Lung (tissue), 12 donors: Measurements from ENCODE around the gene CCDC178. TPM values are rescaled to one million over a fixed set of nuclear protein-coding genes. Genes with fewer than 3 reads are reported as not detected.

ENCODE experiments used
- ATAC-seq: fragments of 200-7000 bp; cut with Tn5 transposase; one replicate; pipeline ENCODE4 v1.9.1; 2020; ENCODE audit warnings: moderate number of reproducible peaks; ENCODE audit not compliant: insufficient read depth, low FRiP score
- DNase-seq, 3 donors: peaks; one replicate each; pipeline ENCODE4 v3.0.0-alpha.2; 2013 to 2017
- H3K27ac ChIP-seq, 2 donors: one replicate each; pipeline ENCODE4 v1.5.1; 2013; ENCODE audit warnings: mild to moderate bottlenecking in 2 of 2, moderate library complexity in 2 of 2, control low read depth in 1 of 2, inconsistent platforms in 1 of 2, low read depth in 1 of 2, low read length in 1 of 2
- H3K27me3 ChIP-seq, 3 donors: one replicate each; pipeline ENCODE4 v1.5.1; 2013; ENCODE audit warnings: low read length in 2 of 3; ENCODE audit not compliant: control insufficient read depth in 3 of 3, insufficient read depth in 3 of 3
- H3K36me3 ChIP-seq, 4 donors: one replicate each; pipeline ENCODE4 v1.5.1; 2013; ENCODE audit warnings: low read length in 4 of 4, mild to moderate bottlenecking in 1 of 4, moderate library complexity in 1 of 4; ENCODE audit not compliant: control insufficient read depth in 4 of 4, insufficient read depth in 4 of 4
- H3K4me1 ChIP-seq, 5 donors: one replicate each; pipeline ENCODE4 v1.5.1; 2013; ENCODE audit warnings: low read length in 5 of 5, mild to moderate bottlenecking in 2 of 5, moderate library complexity in 1 of 5; ENCODE audit not compliant: control insufficient read depth in 5 of 5, insufficient read depth in 5 of 5
- H3K4me3 ChIP-seq: one replicate; pipeline ENCODE4 v1.5.1; 2013; ENCODE audit warnings: mild to moderate bottlenecking, control low read depth, moderate library complexity
- H3K9ac ChIP-seq, 2 donors: one replicate each; pipeline ENCODE4 v1.5.1; 2013; ENCODE audit warnings: low read length in 2 of 2, control low read depth in 1 of 2; ENCODE audit not compliant: insufficient read depth in 1 of 2
- H3K9me3 ChIP-seq, 4 donors: one replicate each; pipeline ENCODE4 v1.5.1; 2013; ENCODE audit warnings: low read length in 3 of 4, mild to moderate bottlenecking in 1 of 4, moderate library complexity in 1 of 4; ENCODE audit not compliant: control insufficient read depth in 4 of 4, insufficient read depth in 3 of 4
- WGBS, 2 donors: extraction: QIAGEN DNeasy Blood & Tissue Kit; methylation state at CpG; one replicate each; pipeline ENCODE4 v1.1.7; 2013; 5-methylcytosine and 5-hydroxymethylcytosine counted together
- polyA plus RNA-seq, 2 donors: library from polyadenylated mRNA; stranded (reverse); fragments of 200-250 nt; gene quantifications; one replicate each; pipeline ENCODE4 v1.2.1, GENCODE V29; 2013
- total RNA-seq, 2 donors: library from RNA; depleted of rRNA in 1 of 2; stranded (reverse); fragments of >200 nt in 1 of 2; gene quantifications; one replicate each; pipeline ENCODE4 v1.2.1, GENCODE V29; 2014 to 2021
- TF ChIP-seq, protein P1 (sequence below): IDR thresholded peaks from 2 replicates; pipeline ENCODE4 v1.5.1; 2012; ENCODE audit warnings: mild to moderate bottlenecking; ENCODE audit errors: control extremely low read depth, extremely low read depth
- donor health status: control.
- donor health status: control.
- donor health status: Bipolar disorder and iron deficiency.
- donor health status: healthy.
- donor health status: DM: yes; HTN: yes; CAD: no.

CCDC178 gene
- total and polyA plus RNA-seq, 4 donors, result 0.08 to 1.1 (median 0.77) TPM

DNA sequence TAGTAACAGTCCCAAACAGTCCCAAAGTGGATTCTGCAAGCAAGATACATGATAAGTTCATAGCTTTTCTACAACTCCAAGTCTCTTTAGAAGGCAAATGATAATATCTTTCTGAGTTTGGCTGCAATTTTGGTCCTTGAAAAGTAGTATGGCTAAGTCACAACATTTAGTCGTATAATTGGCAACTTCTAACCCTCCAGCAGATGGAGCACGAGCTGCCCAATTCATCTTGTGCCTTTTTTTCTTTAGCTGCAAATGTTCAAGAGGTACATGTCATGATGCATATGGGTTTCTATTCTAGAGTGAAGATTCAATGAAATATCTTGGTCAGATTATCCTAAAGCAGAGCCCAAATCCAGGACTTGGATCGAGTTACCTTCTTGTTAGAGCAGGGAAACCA is 540.7 kb downstream of the CCDC178 start:
- no peak for DNase-seq
- ATAC-seq, result no peak
- Histone ChIP-seq H3K9me3 (peaks cover 0 to 6% (median 1%) of the 10 kb centered on the region in 4 donors), H3K27me3 (peaks cover 0 to 3% (median 0%) of the 10 kb centered on the region in 3 donors), H3K9ac (no peak overlapping the region), H3K4me3 (no peak overlapping the region), H3K27ac (no peak overlapping the region), H3K4me1 (no peaks in the 10 kb centered on the region), H3K36me3 (no peaks in the 10 kb centered on the region)
- 70 to 72% methylated on average over 3 of the region's 3 CpGs for WGBS, 2 donors
- TF ChIP-seq, protein P1, sequence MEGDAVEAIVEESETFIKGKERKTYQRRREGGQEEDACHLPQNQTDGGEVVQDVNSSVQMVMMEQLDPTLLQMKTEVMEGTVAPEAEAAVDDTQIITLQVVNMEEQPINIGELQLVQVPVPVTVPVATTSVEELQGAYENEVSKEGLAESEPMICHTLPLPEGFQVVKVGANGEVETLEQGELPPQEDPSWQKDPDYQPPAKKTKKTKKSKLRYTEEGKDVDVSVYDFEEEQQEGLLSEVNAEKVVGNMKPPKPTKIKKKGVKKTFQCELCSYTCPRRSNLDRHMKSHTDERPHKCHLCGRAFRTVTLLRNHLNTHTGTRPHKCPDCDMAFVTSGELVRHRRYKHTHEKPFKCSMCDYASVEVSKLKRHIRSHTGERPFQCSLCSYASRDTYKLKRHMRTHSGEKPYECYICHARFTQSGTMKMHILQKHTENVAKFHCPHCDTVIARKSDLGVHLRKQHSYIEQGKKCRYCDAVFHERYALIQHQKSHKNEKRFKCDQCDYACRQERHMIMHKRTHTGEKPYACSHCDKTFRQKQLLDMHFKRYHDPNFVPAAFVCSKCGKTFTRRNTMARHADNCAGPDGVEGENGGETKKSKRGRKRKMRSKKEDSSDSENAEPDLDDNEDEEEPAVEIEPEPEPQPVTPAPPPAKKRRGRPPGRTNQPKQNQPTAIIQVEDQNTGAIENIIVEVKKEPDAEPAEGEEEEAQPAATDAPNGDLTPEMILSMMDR, result no peak

DNA sequence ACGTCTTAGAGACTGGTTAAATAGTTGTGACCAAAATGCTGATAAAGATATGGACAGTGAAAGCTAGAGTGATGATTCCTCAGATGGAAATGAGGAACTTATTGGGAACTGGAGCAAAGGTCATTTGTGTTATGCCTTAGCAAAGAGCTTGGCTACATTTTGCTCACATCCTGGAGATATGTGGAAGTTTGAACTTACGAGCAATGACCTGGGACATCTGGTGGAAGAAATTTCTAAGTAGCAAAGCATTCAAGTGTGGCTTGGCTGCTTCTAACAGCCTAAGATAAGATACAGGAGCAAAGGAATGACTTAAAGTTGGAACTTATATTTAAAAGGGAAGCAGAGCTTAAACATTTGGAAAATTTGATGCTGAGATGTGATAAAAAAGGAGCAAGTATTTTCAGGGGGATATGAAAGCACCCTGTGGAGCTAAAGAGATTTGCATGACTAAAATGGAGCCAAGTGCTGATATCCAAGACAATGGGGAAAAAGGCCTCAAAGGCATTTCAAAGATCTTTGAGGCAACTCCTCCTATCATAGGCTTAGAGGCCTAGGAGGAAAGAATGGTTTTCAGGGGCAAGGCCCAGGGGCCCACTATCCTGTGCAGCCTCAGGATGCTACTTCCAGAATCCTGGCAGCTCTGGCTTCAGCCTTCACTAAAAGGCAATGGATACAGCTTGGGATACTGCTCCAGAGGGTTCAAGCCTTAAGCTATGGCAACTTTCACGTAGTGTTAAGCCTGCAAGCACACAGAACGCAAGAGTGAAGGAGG is 543.6 kb downstream of the CCDC178 start:
- Histone ChIP-seq H3K4me3 (no peak overlapping the region), H3K36me3 (no peaks in the 10 kb centered on the region), H3K9me3 (peaks cover 0 to 6% (median 3%) of the 10 kb centered on the region in 4 donors), H3K27me3 (peaks cover 0 to under 1% (median 0%) of the 10 kb centered on the region in 3 donors), H3K9ac (no peak overlapping the region), H3K27ac (no peak overlapping the region), H3K4me1 (no peaks in the 10 kb centered on the region)
- no peak for ATAC-seq
- DNase-seq, result no peak
- TF ChIP-seq, protein P1, result no peak
- 63 to 78% methylated on average over 4 of the region's 4 CpGs for WGBS, 2 donors

DNA sequence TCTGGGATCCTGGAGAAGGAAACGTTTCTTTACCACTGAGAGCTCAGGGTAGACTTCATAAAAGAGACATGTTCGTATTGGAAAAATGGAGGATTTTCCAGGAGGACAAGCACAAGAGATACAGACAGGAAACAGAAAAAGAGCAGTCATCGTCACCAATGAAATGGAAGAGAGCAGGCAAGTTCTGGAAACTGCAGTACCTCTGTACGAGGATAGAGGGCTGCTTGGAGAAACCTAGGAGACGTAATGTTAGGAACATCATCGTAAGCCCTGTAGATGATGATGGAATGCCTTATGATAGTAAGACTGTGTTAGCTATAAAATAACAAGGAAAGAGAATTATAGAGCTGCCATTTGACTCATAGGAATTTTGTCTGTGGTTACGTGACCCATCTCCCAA is 546.6 kb downstream of the CCDC178 start:
- no peaks in the 10 kb centered on the region for H3K4me1 ChIP-seq
- H3K27me3 ChIP-seq, result no peaks in the 10 kb centered on the region
- no peak overlapping the region for H3K27ac ChIP-seq
- TF ChIP-seq, protein P1, result no peak
- H3K4me3 ChIP-seq, result no peak overlapping the region
- DNase-seq, result no peak
- no peak for ATAC-seq
- no peak overlapping the region for H3K9ac ChIP-seq
- H3K36me3 ChIP-seq, result no peaks in the 10 kb centered on the region
- 85 to 88% methylated on average over 7 of the region's 7 CpGs for WGBS, 2 donors
- H3K9me3 ChIP-seq, result peaks cover 0 to 6% (median 3%) of the 10 kb centered on the region in 4 donors
